Activated effector memory CD4-positive, alpha-beta T cell treated with anti-CD3 and anti-CD28 coated beads, Interleukin-2, amount 50 U/mL, for 16 hours (primary cell): ENCODE data around the gene C2CD2.

Experiments
- DNase-seq: peaks from one replicate; pipeline ENCODE4 v3.0.0-alpha.2; 2020

Gene C2CD2

DNA sequence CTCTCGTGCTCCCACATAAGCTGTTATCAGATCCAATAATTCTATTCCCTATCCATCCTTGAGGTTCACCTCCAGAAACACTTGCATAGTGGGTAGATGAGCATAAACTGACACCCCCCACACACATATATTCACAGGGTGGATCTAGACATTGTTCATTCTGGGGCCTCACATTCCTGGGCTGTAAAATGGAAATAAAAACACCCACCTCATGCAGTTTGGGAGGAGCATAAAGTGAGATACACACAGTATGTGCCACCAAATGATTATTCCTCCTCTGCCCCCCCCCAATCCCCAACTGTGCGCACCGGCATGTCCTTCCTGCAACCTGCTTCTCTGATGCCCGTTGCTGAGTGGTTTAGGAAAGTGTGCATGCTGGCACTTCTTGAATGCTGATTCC, 92.6 kb downstream of the C2CD2 start:
- DNase-seq: no peak

DNA sequence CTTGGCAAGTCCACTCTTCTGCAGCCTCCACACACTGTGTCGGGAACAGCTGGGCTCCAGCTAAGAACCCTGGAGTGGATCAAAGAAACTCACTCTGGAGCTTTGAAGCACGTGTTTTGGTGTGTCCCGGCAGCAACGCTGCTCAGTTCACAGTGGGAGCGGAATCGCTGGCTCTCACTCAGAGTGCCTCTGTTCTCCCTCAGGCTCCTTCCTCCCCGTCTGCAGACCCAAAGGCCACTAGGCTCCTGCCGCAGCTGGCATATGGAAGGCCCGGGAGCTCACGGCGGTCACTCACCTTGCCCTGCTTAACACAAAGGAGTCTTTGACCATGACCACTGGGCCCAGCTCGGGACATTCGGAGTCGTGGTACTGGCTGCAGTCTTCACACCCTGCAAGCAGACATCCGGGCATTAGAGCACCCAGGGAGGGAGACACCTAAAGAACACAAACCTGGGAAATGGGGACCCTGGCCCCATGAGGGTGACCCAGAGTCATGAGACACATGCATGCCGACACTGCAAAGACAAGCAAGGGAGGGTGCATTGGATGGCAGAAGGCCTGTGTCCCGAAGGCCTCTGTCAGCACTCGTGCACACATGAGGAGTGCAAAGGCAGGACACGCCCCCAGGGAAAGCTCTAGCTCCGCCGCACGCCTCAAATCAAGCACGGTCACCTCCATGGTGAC, 94.4 kb downstream of the C2CD2 start:
- DNase-seq: peak; percentile 51

DNA sequence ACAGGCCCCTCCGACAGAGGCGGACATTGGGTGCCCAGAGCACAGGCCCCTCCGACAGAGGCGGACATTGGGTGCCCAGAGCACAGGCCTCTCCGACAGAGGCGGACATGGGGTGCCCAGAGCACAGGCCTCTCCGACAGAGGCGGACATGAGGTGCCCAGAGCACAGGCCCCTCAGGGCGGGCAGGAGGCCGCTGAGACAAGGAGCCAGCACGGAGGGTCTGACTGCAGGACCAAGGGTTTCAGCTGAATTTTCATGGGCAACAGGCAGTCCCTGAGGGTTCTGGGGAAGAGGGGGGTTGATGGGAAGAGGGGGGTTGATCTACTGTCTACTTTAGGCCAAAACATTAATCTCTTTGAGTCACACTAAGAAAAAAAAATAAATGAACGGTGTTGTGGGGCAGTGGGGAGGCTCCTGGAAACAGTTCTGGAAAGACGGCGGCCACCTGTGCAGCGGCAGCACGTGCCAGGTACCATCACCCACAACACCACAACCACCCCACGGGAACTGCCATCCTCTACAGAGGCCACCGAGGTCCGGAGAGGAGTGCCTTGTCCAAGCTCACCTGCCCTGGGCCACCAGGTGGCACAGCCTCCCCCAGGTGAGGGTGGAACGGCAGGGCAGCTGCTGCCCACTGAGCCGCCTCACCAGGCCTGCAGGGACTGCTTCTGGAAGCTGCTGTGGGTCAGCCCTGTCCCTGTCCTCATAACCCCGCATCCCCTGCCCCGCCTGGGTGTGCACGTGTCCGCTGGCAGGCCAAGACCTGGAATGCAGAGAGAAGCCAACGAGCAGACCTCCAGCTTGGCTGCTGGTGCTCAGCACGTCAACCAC, 95.1 kb downstream of the C2CD2 start:
- peak; percentile 50 for DNase-seq

DNA sequence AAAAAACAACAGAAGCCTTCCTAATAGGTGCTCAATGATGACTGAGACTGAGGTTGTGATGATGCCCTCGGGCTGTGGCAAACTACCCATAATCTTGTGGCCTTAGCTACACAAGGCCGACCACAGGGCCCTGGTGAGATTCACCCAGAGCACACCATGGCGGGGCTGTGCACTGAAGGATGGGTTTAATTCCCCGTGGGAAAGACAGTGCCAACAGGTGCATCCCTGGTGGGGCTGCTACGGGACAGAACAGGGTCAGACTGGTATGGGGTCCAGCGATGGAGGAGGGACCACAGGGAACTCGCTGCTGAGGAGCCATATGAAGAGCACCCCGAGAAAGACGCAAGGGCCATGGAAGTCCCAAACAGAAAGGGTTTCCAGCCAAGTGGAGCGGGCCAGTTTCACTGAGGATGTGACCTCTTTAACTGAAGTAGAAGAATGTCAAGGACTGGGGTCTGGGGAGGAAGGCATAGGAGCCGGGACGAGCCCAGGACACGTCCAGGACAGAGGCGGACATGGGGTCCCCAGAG, 96.0 kb downstream of the C2CD2 start:
- DNase-seq: peak; percentile 36

DNA sequence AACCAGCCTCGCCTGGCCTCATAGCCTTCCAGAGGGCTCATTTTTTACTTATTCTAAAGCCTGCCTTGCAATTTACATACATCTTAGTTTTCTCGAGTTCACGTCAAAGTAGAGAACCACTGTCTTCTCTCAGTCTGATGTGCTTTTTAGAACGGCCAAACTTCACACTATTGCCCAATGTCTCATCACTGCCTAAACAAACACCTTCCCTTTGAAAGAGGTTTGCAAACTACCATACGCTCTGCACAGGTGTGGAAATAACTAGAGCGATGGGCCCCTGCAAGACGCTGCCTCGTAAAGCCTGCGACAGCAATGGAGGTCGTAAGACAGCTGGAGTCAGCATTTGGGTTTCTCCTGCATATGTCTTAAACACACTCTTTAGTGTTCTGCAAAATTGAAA, 97.2 kb downstream of the C2CD2 start:
- DNase-seq: no peak

DNA sequence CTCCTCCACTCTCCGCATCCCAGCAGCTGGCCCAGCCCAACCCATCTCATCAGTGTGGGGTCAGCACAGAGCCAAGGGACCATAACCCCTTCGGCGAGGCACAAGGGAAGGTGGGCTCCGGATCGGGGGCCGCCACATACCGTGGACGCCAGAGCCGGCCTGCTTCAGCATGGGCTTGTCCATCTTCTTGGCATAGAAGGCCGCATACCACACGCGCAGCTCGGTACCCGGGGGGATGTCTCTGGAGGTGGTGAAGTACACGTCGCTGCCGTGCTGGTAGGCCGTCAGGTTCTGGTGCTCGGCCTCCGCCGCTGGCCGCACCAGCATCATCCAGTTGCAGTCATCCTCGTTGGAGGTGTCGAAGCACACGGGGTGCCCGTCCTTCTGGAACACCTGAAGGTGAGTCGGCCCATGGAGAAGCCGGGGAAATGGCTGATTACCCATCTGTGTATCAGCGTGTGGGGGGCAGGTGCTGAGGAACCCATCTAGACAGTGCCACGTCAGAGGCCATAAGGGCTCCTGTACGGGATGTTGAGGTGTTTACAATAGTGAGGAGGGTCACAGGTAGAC, 99.3 kb downstream of the C2CD2 start:
- DNase-seq: no peak

DNA sequence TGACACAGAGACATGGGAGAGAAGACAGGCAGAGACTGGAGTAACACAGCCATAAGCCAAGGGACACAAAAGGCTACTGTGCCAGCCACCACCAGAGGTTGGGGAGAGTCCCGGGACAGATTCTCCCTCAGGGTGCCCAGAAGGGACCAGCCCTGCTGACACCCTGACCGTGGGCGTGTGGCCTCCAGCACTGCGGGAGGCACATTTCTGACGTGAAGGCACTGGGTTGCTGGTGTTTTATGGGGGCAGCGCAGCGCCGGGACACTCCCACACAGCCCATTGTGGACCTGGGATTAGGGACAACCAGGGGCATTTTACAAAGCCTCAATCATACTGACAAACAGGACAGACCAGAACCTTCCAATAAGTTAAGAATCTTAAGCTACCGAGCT, 100.9 kb downstream of the C2CD2 start:
- no peak for DNase-seq

DNA sequence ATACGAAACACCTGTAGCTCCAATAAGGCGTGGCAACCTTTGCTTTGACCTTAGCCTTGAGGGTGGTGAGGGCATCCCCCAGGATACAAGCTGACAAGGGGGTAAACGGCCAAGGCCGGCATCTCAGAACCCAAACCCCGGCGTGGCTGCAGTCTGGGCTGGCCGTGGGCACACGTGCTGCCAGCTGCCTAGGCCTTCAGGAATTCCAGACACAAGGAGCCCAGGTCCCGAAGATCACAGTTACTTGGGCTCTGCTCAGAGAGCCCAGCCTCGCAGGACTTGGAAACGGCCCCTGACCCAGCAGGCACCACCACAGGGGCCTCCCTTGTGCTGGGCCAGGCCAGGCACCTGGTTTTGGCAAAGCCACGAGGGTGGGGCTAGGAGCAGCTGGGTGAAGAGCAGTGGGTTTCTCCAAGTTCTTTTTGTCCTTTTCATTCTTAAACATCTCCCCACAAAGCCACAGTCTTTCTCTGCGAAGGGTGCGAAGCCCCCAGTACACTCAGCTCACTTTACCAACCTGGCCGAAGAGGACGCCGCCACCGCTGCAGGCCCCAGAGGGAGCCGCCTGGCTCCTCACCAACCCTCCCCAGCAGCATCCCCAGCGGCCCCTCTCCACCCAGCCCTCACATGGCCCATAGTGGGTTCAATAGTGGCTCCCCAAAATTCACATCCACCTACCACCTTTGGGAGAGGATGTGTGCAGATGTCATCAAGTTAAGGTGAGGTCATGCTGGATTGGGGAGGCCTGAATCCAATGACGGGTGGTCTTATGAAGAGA, 101.5 kb downstream of the C2CD2 start:
- DNase-seq: no peak

DNA sequence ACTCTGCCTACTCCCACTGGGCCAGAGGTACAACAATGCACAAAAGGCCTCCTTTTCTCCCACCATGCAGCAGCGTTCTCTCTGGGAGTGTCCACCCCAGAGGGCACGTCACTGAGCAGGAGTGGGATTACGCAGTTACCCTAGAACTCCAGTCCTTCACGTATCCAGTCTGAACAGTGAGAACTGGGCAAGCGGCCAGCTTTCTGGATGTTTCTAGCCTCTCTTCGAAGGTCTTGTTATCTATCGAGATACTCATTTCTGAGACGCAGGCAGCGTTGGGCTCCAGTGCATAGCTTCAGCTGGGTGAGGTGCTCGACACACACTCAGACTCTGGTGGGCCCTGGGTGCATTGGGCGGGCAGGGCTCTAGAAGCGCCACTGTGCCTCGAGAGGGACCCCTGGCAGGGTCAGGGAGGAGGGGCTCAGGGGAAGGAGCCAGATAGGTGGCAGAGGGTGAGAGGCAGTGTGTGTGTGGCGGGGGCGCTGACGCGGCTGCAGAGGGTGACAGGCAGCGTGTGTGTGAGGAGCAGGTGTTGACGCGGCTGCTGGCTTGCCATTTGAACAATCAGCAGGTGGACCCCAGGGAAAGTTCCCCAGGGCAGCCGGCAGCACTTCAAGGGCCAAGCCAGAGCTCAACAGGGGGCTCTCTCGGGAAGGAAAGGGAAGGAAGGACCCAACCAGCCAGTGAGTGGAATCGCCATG, 102.6 kb downstream of the C2CD2 start:
- DNase-seq: no peak

DNA sequence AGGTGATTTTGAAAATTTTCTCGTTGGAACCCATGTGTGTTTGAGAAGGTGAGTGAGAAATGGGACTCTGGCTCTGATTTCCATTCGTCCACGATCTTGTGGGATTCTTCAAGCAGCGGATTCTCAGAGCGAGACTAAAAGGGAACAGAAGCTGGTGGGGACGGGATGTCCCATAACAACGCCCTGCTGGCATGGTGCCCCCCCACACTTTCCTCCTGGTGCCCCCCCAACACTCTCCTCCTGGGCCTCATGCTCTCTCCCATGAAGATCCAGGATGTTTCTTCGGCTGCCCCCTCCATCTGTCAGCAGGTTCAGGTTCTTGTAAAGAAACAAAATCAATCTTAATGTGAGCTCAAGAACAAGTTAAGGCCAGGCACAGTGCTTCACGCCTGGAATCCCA, 103.7 kb downstream of the C2CD2 start:
- DNase-seq: no peak

DNA sequence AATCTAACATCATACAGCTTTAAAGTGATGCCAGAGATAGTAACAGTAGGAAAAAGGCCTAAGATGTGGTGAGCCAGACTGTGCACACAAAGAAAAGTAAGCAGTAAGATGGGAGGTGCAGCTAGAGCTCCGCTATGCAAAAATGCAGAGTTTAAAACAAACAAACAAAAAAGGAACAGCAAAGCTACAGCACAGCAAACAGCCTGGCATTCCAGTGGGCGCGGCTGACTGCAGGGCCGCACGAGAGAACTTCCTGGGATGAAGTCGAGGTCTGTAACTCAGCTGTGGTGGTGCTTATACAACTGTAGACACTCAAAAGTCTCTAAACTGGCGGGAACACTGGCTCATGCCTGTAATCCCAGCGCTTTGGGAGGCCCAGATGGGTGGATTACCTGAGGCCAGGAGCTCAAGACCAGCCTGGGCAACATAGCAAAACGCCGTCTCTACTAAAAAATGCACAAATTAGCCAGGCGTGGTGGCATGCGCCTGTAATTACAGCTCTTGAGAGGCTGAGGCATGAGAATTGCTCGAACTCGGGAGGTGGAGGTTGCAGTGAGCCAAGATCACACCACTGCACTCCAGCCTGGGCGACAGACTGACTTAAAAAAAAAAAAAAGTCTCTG, 104.7 kb downstream of the C2CD2 start:
- no peak for DNase-seq

DNA sequence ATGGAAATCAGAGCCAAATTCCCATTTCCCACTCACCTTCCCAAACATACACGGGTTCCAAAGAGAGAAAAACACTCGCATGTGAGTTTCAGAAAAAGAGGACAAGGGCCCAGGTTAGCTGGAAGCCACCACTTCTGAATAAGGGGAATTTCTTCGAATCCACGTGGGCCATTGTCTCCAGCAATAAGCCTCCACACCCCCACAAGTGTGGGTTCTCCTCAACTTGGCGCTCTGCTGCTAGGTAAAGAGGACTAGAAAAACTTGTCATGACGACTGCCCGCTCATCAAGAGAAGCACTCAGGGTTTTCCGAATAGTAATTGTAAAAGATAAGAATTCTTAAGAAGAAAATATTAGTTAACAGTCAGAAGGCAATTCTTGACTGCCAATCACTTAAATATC, 105.3 kb downstream of the C2CD2 start:
- no peak for DNase-seq

DNA sequence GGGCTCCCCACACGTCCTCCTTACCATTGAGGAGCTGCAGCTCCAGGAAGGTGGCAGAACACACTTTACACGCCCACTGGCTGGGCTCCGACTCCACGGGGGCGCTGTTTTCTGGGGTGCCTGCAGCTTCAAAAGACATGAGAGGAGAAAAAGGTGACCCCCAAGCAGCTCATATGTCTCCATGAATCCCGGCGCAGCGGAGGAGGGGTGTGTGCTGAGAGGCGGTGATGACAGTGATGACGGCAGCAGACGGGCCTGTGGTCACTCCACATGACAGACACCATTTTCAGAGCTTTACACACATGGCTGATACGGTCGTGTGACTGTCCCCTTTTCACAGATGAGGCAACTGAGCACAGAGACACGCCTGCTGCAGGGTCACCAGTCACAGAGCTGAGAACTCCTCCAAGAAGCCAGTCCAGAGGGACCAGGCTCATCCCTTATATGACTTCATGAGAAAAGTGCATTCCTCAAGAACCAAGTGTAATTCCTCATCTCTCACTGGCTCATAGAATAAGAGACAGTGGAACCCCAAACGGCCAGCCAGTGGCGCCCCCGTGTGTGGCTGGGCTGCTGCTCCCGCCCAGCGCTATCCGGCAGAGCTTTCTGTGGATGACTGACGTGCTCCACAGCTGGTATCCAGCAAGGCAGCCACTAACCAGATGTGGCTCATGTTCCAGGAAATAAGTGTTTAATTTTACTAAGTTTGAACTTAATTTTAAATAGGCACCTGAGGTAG, 106.6 kb downstream of the C2CD2 start:
- DNase-seq: peak; percentile 41

DNA sequence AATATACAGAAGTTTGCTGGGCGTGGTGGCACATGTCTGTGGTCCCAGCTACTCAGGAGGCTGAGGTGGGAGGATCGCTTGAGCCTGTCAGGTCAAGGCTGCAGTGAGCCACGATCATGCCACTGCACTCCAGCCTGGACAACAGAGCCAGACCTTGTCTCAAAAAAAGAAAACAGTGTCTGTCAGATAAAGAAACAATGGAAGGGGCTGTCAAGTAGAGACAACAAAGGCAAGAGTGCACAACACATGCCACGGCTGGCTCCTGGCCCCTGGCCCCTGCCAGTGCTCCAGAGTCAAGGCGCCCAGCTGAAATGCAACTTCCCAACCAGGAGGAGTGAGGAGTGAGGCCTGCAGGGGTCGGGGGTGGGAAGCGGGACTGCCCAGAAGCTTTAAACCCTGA, 107.3 kb downstream of the C2CD2 start:
- DNase-seq: no peak

DNA sequence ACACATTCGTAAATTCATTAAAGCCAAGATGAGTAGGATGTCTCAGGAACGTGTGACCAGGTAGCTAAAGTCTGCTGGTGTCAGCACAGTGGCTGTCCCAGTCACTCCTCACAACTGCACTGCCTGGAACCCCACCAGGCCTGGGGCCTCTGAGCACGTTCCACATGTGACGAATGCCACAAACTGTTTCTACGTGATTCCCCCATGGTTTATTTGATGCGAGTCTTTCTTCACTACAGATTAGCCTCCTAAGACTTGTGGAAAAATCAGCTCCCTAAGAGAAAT, 107.8 kb downstream of the C2CD2 start:
- no peak for DNase-seq

DNA sequence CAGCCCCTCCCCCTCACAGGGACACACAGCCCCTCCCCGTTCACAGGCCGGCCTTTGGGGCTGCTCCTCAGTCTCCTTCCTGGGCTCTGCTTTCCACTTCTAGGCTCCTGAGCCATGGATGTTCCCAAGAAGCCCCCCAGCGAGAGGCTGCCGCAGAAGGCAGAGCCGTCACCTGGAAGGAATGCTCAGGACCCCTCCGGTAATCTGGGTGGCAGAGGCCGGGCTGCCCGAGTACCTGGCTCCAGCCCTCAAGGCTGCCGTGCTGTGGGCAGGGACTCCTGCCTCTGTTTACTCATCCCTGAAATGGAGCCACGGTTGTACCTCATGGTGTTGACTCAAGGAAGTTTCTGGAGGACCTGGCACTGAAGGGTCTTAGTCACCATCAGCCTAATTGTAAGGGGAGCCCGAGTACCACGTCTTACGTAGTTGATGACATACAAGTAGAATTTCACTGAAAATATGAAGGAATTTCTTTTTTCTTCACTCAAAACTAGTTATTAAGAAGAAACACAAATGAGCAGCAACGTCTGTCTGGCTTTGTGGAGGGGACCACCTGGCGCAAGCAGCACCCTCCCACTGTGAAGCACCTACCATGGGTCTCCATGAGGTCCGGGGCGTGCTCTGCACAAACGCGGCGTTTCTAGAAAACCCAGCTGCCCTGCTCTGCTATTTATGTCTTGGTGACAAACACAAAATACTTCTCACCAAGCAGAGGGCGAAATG, 108.3 kb downstream of the C2CD2 start:
- DNase-seq: no peak

DNA sequence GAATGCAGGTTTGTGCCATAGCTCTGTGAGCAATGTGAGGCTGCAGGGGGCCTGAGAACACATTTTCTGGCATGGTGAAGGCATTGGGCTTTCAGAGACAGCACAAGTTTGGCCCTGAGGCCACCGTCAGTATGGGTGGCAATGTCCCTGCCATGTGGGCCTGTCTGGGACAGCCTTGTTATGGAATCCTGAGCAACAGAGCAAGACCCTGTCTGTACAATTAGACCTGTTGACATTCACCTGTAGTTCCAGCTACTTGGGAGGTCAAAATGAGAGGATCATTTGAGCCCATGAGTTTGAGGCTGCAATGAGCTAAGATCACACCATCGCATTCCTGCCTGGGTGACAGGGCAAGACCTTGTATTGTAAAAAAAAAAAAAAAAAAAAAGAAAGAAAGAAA, 110.2 kb downstream of the C2CD2 start:
- DNase-seq: no peak

DNA sequence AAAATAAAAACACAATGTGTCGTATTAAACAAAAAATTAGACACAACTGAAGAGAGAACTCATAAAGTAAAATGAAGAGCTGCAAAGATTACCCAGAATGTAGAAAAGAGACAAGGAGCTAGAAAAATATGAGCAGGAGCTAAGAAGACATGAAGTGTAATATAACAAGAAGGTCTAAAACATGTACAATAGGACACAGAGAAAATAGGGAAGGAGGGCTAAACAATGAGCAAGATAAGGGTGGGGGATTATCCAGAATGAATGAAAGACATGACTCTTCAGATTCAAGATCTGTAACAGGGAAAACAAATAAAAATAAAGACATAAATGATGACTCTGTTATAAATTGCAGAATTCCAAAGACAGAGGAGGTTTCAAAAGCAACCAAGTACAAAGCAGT, 112.9 kb downstream of the C2CD2 start:
- no peak for DNase-seq

DNA sequence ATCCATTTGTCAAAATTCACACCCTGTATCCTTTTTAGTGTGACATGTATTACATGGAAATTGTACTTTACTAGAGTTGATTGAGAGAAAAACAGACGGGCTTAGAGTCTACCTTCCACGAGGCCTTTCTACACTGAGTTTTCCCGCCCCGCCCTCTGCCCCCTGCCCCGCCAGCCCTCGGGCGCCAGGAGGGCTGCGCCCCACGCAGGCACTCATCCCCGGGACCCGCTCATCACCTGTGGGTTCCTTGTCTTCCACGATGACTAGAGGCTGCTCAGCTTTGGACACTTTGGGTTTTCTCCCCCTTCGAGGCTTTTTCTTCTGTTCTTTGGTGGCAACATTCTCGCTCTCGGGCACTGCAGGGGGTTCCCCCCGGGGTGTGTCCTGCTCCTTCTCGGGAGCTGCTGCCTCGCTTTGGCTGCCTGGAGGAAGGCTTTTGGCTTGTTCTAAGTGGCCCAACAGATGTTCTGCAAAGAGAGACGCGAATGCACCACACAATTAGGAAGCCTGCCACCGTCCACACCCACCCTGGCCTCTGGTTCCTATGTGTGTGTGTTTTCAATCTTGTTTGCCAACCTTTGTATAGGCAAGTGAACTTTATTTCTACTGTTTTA, 114.3 kb downstream of the C2CD2 start:
- DNase-seq: peak; percentile 37

DNA sequence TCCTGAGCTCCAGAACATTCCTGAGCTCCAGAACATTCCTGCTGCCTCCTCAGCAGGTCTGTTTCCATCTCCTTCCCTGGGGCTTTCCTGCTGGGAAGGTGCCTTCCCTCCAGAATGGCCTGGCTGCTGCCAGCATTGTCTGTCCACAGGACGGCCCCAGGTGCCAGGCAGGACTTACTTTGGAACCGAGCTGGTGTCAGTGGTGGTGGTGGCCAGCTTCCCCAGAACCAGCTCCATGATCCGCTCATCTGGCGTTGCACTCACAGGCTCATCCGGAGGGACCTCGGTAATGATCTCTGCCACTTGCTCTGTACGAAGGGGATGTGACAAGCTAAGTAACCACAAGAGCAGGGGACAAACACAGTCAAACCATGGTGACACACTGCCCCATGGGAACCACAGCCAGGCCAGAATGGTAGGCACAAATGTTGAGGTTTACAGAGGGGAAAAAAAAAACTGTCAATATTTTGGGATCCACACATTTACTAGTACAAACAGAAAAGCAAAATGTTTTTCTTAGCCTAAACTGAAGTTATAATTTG, 116.0 kb downstream of the C2CD2 start:
- DNase-seq: peak; percentile 33
